ENCODE measurements around the gene BRD1.

BRD1 gene

DNA sequence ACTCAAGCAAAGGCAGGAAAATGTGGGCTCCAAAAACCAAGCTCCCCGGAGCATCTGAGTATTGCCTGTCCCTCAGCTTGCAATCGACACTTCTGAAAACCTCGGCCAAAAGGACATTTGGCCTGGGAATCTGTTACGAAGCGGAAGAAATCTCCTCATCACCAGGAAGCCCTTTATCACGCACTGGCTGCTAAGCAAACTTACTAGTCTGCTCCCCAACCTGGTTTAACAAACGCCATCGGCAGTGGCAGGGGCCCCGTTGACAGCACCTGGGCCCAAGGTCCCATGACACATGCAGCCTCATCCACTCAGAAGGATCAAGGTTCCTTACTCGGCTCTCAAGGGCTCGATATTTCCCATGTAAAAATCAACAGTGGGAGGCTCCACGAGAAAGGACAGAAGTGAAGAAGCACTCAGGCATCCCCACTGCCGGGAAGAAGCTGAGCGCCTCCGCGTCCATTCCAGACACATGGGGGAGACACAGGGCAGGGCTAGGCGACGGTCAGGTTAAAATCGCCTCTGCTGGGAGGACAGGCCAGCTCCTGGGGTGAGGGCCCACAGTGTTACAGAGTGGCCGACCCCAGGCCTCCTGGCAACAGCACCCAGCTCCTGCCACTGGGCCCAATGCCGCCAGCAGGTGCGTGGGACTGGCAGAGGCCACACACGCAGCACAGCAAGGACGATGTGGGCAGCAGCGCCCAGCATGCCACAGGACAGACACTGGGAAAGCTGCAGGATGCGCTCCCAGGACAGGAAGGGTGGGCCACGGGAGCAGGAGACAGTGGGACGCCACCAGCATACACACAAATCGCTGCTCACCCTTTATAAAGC lies 27.1 kb downstream of the BRD1 start:
- no peak for DNase-seq

- DNase-seq = no peak
Measured at GRCh38 chr22:49799431-49800075, 28.1 kb downstream of the BRD1 start.

GRCh38 chr22:49798486-49799151 lies 29.1 kb downstream of the BRD1 start:
- no peak for DNase-seq

DNA sequence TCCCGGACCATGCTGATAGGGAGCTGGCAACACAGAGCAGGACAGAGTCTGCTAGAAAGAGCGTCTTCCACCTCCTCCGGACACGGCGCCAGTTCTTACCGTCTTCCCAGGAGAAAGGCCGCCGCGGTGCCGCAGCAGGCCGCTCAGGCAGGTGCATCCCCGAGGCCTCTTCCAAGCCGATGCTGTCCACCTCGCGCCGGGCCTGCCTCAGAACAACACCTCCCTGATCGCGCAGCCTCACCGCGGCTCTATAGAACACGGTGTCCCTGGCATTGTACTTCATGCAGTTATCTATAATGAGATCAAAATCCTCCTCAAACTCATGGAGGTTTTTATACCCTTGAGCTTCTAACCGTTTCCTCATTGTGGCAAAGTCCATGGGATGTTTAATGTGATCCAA lies 30.0 kb downstream of the BRD1 start:
- no peak for DNase-seq

GRCh38 chr22:49796596-49797270 lies 30.9 kb downstream of the BRD1 start:
- DNase-seq = no peak

DNA sequence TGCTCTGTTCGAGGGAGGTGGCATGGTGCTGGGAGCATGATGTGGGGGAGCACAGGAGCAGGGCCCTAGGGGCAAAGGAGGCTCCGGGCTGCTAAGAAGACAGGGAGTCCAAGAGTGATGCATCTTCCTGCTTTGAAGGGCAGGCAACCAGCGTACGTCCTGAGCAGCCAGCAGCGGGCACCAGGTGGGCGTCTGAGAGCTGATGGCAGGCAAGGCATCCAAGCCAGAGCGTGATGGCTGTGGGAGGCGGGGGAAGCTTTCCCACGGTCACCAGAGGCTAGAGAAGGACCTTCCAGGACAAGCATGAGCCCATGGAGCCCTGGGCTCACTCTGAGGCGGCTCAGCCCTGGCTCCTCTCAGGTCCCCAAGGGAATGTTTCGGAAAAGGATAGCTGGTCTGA lies 32.2 kb downstream of the BRD1 start:
- no peak for DNase-seq

- DNase-seq = no peak
Measured at GRCh38 chr22:49793871-49794270, 33.8 kb downstream of the BRD1 start.

GRCh38 chr22:49793296-49793695 lies 34.4 kb downstream of the BRD1 start:
- DNase-seq = no peak

GRCh38 chr22:49792107-49792506 lies 35.6 kb downstream of the BRD1 start:
- no peak for DNase-seq

DNA sequence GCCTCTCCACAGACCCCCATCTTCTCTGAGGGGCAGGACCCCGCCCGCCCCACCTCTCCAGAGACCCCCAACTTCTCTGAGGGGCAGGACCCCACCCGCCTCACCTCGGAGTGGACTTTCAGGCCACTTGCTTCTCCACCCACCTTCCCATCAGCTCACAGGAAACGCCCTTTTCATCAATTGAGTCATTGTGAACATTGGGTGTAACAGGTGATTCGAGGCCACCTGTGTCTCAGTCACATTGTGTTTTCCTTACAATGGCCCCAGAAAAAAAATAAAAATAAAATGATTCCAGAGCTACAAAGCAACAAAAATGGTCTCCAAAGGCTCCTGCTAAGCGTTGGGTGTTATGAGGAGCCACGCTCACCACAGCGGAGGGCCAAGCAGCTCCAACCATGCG lies 36.0 kb downstream of the BRD1 start:
- DNase-seq = no peak

- DNase-seq = no peak
Measured at GRCh38 chr22:49790912-49791311, 36.8 kb downstream of the BRD1 start.

- DNase-seq = peak; percentile 56
Measured at GRCh38 chr22:49789289-49790141, 38.2 kb downstream of the BRD1 start.

GRCh38 chr22:49788504-49788903 lies 39.2 kb downstream of the BRD1 start:
- DNase-seq = no peak

- DNase-seq = no peak
Measured at GRCh38 chr22:49787861-49788260, 39.8 kb downstream of the BRD1 start.

GRCh38 chr22:49786976-49787706 lies 40.5 kb downstream of the BRD1 start:
- DNase-seq = no peak

DNA sequence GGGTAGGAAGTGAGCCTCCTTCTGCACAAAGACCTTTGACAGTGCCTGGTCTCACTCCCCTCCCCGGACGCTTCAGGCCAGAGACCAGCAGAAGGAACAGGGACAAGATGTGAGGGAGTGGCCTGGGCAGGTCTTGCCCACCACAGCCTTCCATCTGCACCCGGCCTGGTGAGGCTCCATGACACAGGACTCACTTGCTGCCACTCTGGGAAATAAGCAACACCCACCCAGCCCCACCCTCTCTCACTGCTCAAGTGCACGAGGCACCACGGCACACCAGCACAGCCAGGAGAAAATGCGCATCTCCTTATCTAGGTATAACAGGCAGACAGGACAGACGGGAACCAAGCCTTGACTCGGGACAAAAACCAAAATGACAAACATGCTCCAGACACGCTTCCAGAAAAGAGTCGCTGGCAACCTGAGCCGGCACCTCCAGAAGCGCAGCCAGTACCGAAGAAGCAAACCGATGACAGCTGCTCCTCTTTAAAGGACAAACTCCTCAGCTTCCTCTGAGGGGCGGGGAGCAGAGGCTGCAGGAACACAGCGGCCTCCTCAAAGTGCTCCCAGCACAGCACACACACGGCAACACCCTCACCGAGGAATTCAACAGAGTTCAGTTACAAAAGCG lies 41.7 kb downstream of the BRD1 start:
- no peak for DNase-seq

DNA sequence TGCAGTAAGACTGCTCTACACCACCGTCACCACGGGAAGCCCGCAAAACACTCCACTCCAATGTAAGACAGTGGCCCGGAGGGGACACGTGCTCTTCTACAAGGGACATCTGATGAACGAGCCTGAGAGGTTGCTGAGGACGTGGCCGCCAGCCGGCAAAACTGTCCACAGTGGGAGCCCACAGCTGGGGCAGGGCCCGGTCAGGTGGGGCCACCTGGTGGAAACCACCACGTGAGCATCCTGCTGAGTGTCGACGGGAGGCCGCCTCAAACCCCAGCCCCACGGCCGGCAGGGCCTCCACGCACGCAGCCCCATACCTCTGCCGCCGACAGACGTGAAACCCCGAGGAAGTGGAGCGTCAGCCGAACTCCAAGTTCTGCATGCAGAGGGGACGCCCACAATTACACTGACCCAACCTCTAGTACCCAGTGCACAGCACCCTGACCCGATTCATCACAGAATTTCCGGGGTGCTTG lies 42.6 kb downstream of the BRD1 start:
- DNase-seq = no peak

DNA sequence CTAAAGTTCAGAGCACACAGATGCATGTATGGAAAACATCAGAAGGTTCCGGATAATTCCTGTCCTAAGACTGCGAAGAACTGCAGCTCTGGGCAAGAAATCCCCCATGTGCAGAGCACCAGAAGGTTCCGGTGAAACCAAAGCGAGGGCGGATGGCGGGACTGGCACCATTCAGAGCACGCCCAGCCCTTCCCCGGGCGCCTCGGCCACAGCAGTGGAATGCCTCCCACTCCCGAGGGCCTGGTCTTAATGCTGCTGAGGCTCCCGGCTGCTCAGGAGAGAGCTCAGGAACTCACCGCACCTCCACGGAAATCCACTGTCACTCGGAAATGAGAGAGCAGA lies 43.1 kb downstream of the BRD1 start:
- no peak for DNase-seq

- no peak for DNase-seq
Measured at GRCh38 chr22:49783926-49784629, 43.6 kb downstream of the BRD1 start.

DNA sequence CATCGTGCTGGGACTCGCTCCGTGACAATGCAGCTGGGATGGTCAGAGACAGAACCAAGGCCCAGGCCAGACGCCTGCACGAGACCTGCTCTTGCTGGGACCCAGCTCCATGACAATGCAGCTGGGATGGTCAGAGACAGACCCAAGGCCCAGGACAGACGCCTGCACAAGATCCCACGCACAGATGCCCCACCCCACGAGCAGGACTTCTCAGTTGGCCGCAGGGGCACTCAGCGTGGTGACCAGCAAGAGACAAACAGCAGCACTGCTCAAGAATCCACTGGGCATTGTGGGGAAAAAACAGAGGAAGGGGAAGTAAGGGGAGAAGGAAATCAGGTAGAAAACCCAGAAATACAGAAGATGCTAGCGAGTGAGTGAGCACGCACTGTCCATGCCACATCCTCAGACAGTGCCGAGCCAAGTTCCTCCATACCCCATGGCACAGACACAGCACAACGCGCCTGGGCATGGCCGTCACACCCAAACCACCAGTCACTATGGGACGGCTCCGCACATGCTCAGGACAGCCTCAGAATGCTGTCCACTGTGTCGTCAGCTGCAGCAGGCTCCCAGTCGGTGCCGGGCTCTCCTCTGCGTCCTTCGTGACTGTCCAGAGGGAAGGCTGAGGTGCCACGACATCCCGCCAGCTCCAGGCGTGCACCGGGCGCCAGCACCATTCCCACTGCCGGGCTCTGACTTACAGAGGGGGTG lies 44.5 kb downstream of the BRD1 start:
- DNase-seq = no peak

Data from CD4-positive, alpha-beta T cell treated with Interleukin-15 for 1 hour (primary cell).